Esophagus muscularis mucosa (tissue), 4 donors: ENCODE results near the gene P2RX2. TPM values are rescaled to one million over a fixed set of nuclear protein-coding genes. Genes with fewer than 3 reads are reported as not detected.
"Not testable (repeated sequence)": the region's sequence is repeated elsewhere in the genome, so short reads cannot be mapped to it uniquely, and the experiment has no call there.

Experiments used
- DNase-seq: peaks from one replicate; pipeline ENCODE4 v3.0.0-alpha.2; 2017; ENCODE audit errors: extremely low spot score
- H3K27ac ChIP-seq, 4 donors: fragments of 200-600 bp; sonication (generic); replicated peaks in 1 of 4; 1 replicate in 3 of 4; 2 replicates in 1 of 4; pipeline ENCODE4 v1.5.1; 2016 to 2019; ENCODE audit warnings: mild to moderate bottlenecking in 1 of 4
- H3K27me3 ChIP-seq, 4 donors: fragments of 200-600 bp; sonication (generic); one replicate each; pipeline versions ENCODE4 v1.5.1 to v1.6.0; 2016 to 2019
- H3K36me3 ChIP-seq, 4 donors: fragments of 200-600 bp; sonication (generic); one replicate each; pipeline ENCODE4 v1.5.1; 2016 to 2019
- H3K4me1 ChIP-seq, 4 donors: fragments of 200-600 bp; sonication (generic); one replicate each; pipeline ENCODE4 v1.5.1; 2016 to 2019
- H3K4me3 ChIP-seq, 4 donors: fragments of 200-600 bp; sonication (generic); 1 replicate in 2 of 4; 2 replicates in 2 of 4; pipeline ENCODE4 v1.5.1; 2016 to 2019; ENCODE audit warnings: mild to moderate bottlenecking in 4 of 4, moderate library complexity in 1 of 4
- H3K9me3 ChIP-seq, 4 donors: fragments of 200-600 bp; sonication (generic); 1 replicate in 3 of 4; 2 replicates in 1 of 4; pipeline ENCODE4 v1.5.1; 2016 to 2019
- EP300 ChIP-seq: sonication (generic); formaldehyde crosslinking; IDR thresholded peaks from one replicate; pipeline ENCODE4 v1.6.1; 2017; ENCODE audit warnings: antibody characterized with exemption
- POLR2A ChIP-seq: fragments of 450-650 bp; IDR thresholded peaks from one replicate; pipeline ENCODE4 v1.6.1; 2017; ENCODE audit warnings: antibody characterized with exemption, moderate library complexity, mild to moderate bottlenecking, low read depth
- POLR2AphosphoS5 ChIP-seq, 2 donors: sonication (generic); formaldehyde crosslinking; IDR thresholded peaks; one replicate each; pipeline ENCODE4 v1.6.1; 2017; ENCODE audit warnings: antibody characterized with exemption in 2 of 2
- WGBS: methylation state at CpG from one replicate; pipeline ENCODE4 v1.1.5; 2018; 5-methylcytosine and 5-hydroxymethylcytosine counted together
- intact Hi-C: fragments of 100-400 bp; cut with DNase I; formaldehyde crosslinking; loops from one replicate; pipeline ENCODE4 v1.15.1; 2023
- total RNA-seq, 4 donors: library from RNA; depleted of rRNA; stranded (reverse); fragments of >200 nt; gene quantifications; one replicate each; pipeline versions ENCODE4 v1.1.0 to v1.2.1, GENCODE V29; 2016
- TF ChIP-seq, protein P1 (sequence below), 3 experiments: fragments of 200-600 bp in 2 of 3; fragments of 450-650 bp in 1 of 3; sonication (generic) in 2 of 3; IDR thresholded peaks; one replicate each; pipeline ENCODE4 v1.5.1; 2017 to 2019; ENCODE audit warnings: antibody characterized with exemption in 3 of 3, mild to moderate bottlenecking in 2 of 3, moderate library complexity in 1 of 3

P2RX2 gene
- total RNA-seq, 4 donors from 2014 or later = 1.7 to 4.1 (median 3.7) TPM

GRCh38 chr12:132595183-132595582 is 23.4 kb upstream of the P2RX2 start:
- Histone ChIP-seq H3K27me3 (peaks cover 0 to 6% (median 0%) of the 10 kb centered on the region in 4 donors), H3K36me3 (no peaks in the 10 kb centered on the region), H3K27ac (no peak overlapping the region), H3K4me3 (no peak overlapping the region), H3K4me1 (peaks cover 18 to 29% (median 21%) of the 10 kb centered on the region in 4 donors), H3K9me3 (no peaks in the 10 kb centered on the region)
- intact Hi-C loops = no loop called here
- DNase-seq = no peak
- TF ChIP-seq POLR2AphosphoS5 (IDR thresholded peaks at IDR 0.05) = no peak
- TF ChIP-seq EP300 = no peak
- TF ChIP-seq, protein P1, sequence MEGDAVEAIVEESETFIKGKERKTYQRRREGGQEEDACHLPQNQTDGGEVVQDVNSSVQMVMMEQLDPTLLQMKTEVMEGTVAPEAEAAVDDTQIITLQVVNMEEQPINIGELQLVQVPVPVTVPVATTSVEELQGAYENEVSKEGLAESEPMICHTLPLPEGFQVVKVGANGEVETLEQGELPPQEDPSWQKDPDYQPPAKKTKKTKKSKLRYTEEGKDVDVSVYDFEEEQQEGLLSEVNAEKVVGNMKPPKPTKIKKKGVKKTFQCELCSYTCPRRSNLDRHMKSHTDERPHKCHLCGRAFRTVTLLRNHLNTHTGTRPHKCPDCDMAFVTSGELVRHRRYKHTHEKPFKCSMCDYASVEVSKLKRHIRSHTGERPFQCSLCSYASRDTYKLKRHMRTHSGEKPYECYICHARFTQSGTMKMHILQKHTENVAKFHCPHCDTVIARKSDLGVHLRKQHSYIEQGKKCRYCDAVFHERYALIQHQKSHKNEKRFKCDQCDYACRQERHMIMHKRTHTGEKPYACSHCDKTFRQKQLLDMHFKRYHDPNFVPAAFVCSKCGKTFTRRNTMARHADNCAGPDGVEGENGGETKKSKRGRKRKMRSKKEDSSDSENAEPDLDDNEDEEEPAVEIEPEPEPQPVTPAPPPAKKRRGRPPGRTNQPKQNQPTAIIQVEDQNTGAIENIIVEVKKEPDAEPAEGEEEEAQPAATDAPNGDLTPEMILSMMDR (IDR thresholded peaks at IDR 0.05) = no peak
- TF ChIP-seq POLR2A = no peak
- 80% methylated on average over 11 of the region's 11 CpGs for WGBS

DNA sequence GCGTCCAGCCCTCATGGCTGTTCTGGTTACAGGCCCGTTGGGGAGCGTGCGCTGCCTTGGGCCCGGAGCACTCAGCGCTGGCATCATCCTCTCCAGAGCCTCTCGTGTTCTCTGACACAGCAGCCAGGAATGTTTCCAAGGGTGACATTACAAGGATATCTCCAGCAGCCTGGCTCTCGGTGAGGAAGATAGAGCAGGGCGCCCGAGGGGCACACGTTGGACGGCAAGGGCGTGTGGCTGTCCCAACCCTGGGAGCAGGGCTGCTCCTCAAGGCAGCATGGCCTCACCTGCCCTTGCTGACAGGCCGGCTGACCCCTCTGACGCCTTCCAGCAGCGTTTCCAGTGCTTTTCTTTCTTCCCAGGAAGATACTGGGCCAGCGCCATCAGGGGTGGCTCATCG is 22.6 kb upstream of the P2RX2 start:
- Histone ChIP-seq H3K4me3 (no peak overlapping the region), H3K4me1 (peaks cover 24 to 37% (median 29%) of the 10 kb centered on the region in 4 donors), H3K9me3 (no peaks in the 10 kb centered on the region), H3K27ac (no peak overlapping the region), H3K36me3 (no peaks in the 10 kb centered on the region), H3K27me3 (peaks cover 0 to 11% (median 3%) of the 10 kb centered on the region in 4 donors)
- 88% methylated on average over 15 of the region's 18 CpGs for WGBS
- TF ChIP-seq, protein P1 (IDR thresholded peaks at IDR 0.05) = no peak
- TF ChIP-seq POLR2AphosphoS5 (IDR thresholded peaks at IDR 0.05) (no peak), EP300 (no peak), POLR2A (no peak)
- DNase-seq = no peak
- intact Hi-C loops = no loop called here

DNA sequence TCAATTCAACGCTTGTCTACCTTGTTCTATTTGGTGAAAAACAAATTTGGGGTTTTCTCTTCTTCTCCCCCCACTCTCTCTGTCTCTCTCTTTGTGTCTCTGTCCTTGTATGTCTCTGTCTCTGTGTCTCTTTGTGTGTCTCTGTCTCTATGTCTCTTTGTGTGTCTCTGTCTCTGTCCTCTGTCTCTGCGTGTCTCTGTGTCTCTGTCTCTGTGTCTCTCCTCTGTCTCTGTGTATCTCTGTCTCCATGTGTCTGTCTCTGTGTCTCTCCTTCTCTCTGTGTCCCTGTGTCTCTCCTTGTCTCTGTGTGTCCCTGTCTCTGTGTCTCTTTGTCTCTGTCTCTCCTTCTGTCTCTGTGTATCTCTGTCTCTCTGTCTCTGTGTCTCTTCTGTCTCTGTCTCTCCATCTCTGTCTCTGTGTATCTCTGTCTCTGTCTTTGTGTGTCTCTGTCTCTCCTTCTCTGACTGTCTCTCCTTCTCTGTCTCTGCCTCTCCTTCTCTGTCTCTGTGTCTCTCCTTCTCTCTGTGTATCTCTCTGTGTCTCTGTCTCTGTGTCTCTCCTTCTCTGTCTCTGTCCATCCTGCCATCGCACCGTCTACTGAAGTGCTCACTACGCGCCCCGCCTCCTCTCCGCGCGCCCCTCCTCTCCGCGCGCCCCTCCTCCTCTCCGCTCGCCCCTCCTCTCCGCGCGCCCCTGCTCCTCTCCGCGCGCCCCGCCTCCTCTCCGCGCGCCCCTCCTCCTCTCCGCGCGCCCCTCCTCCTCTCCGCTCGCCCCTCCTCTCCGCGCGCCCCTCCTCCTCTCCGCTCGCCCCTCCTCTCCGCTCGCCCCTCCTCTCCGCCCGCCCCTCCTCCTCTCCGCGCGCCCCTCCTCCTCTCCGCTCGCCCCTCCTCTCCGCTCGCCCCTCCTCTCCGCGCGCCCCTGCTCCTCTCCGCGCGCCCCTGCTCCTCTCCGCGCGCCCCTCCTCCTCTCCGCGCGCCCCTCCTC is 21.0 kb upstream of the P2RX2 start:
- peaks cover 0 to 23% (median 5%) of the 10 kb centered on the region in 4 donors for H3K27me3 ChIP-seq
- peak overlapping the region in 3 of 4 donors; percentile 34 to 55 (median 47) for H3K4me3 ChIP-seq
- WGBS = 5% methylated on average over 22 of the region's 58 CpGs
- H3K27ac ChIP-seq = peak overlapping the region in 2 of 4 donors; percentile 51 to 71
- no peak for TF ChIP-seq POLR2A
- no peak for TF ChIP-seq POLR2AphosphoS5 (IDR thresholded peaks at IDR 0.05)
- TF ChIP-seq, protein P1 (IDR thresholded peaks at IDR 0.05) = no peak
- TF ChIP-seq EP300 = no peak
- intact Hi-C loops = no loop called here
- no peaks in the 10 kb centered on the region for H3K36me3 ChIP-seq
- DNase-seq = no peak
- H3K9me3 ChIP-seq = no peaks in the 10 kb centered on the region
- H3K4me1 ChIP-seq = peaks cover 24 to 45% (median 36%) of the 10 kb centered on the region in 4 donors

- Histone ChIP-seq H3K27me3 (peaks cover 0 to 40% (median 14%) of the 10 kb centered on the region in 4 donors), H3K4me1 (peaks cover 15 to 50% (median 35%) of the 10 kb centered on the region in 4 donors)
- H3K27ac ChIP-seq, H3K4me3 ChIP-seq, intact Hi-C loops, DNase-seq, H3K9me3 ChIP-seq, H3K36me3 ChIP-seq: not testable (repeated sequence)
- 75% methylated on average over 5 of the region's 6 CpGs for WGBS
These were observed 19.1 kb upstream of the P2RX2 start for GRCh38 chr12:132599502-132599901.
